Kidney glomerular epithelial cell (primary cell): ENCODE results near the gene PDLIM4.
A peak's percentile ranks its signal among the peaks of the same experiment; 100 is the strongest.

ENCODE experiments used
- DNase-seq: peaks from one replicate; lab custom pipeline; 2025; lab: John Stamatoyannopoulos, UW

Gene PDLIM4

GRCh38 chr5:132227485-132228240 is 29.8 kb upstream of the PDLIM4 start, which contains the start of gene P4HA2:
P4HA2 (minus strand) TSS chr5:132227853; CDS start chr5:132218626, 9,227 bp downstream.
- peak; percentile 64 for DNase-seq

GRCh38 chr5:132228241-132229035 is 29.1 kb upstream of the PDLIM4 start:
- no peak for DNase-seq

- no peak for DNase-seq
These were observed 28.3 kb upstream of the PDLIM4 start for GRCh38 chr5:132229236-132229635.

GRCh38 chr5:132230871-132231270 is 26.6 kb upstream of the PDLIM4 start:
- DNase-seq: no peak

- no peak for DNase-seq
These were observed 25.0 kb upstream of the PDLIM4 start for GRCh38 chr5:132232465-132232864.

- no peak for DNase-seq
These were observed 24.4 kb upstream of the PDLIM4 start for GRCh38 chr5:132233081-132233480.

GRCh38 chr5:132233811-132234683 is 23.4 kb upstream of the PDLIM4 start:
- DNase-seq: no peak

- DNase-seq: no peak
These were observed 22.8 kb upstream of the PDLIM4 start for GRCh38 chr5:132234684-132235062.

- DNase-seq: no peak
These were observed 22.2 kb upstream of the PDLIM4 start for GRCh38 chr5:132235340-132235739.

GRCh38 chr5:132237141-132237540 is 20.4 kb upstream of the PDLIM4 start:
- DNase-seq: no peak

- DNase-seq: no peak
These were observed 19.8 kb upstream of the PDLIM4 start for GRCh38 chr5:132237670-132238069.

- DNase-seq: peak; percentile 59
These were observed 19.2 kb upstream of the PDLIM4 start for GRCh38 chr5:132238169-132238744.

GRCh38 chr5:132238901-132239500 is 18.5 kb upstream of the PDLIM4 start:
- DNase-seq: no peak

GRCh38 chr5:132239776-132240175 is 17.7 kb upstream of the PDLIM4 start:
- DNase-seq: no peak

GRCh38 chr5:132243366-132243977 is 14.0 kb upstream of the PDLIM4 start:
- no peak for DNase-seq

- no peak for DNase-seq
These were observed 11.9 kb upstream of the PDLIM4 start for GRCh38 chr5:132245593-132245992.

GRCh38 chr5:132246806-132247205 is 10.7 kb upstream of the PDLIM4 start:
- DNase-seq: no peak

- no peak for DNase-seq
These were observed 6.9 kb upstream of the PDLIM4 start for GRCh38 chr5:132250547-132250946.

- no peak for DNase-seq
These were observed 6.2 kb upstream of the PDLIM4 start for GRCh38 chr5:132251220-132251725.

GRCh38 chr5:132253008-132253441 is 4.5 kb upstream of the PDLIM4 start:
- no peak for DNase-seq
